ENCODE measurements around the gene SPOCK1. TPM values are rescaled to one million over a fixed set of nuclear protein-coding genes. Genes with fewer than 3 reads are reported as not detected.

Gene SPOCK1
- total and polyA plus RNA-seq, 2 of the 4 experiments (the other 2 are of a cell fraction): 5.0 to 20.3 TPM

DNA sequence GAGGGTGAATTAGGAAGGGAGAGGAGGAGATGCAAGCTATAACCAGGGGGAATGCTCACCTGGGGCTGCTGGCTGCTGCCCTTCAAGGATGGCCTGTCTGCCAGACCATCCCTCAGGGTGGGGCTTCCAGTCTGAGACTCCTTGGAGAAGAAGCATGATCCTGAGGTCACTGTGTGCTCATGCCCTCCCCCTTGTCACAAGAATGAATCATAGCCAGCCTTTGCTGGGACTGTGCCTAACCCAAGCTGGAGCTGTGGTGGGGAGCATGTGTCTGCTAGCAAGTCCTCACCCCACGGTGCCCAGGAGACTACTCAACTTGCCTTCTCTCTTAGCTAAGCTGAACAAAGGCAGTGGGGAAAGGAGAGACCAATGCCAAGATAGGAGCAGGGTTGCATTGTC is 463.6 kb downstream of the SPOCK1 start:
- CTCF ChIA-PET: no interaction called here
- Histone ChIP-seq H4K20me1 (ENCODE audit: insufficient read depth, low read length) (no peaks in the 10 kb centered on the region), H2BK5ac (ENCODE audit: low read depth, low read length, poor library complexity, severe bottlenecking) (no peak overlapping the region), H3K27ac (ENCODE audit: insufficient read depth, low read length) (no peak overlapping the region), H2BK120ac (ENCODE audit: low read depth, low read length) (no peak overlapping the region), H2AFZ (replicated peaks; ENCODE audit: low read length, poor library complexity) (no peak overlapping the region), H2AK9ac (replicated peaks; ENCODE audit: low read depth, low read length, poor library complexity) (no peak overlapping the region), H2BK15ac (ENCODE audit: low read depth, low read length) (no peak overlapping the region), H4K8ac (ENCODE audit: low read depth in 2 of 2, low read length in 2 of 2) (no peak overlapping the region), H2AK5ac (ENCODE audit: low read depth, low read length) (no peak overlapping the region), H3K79me1 (ENCODE audit: low read depth in 1 of 2, low read length in 2 of 2) (no peaks in the 10 kb centered on the region), H3K9me3 (ENCODE audit: control insufficient read depth, insufficient read depth, low read length) (no peaks in the 10 kb centered on the region), H3K56ac (ENCODE audit: extremely low read depth, insufficient read depth, low read length) (no peak overlapping the region), H3K27me3 (ENCODE audit: control insufficient read depth, insufficient read depth, low read length) (no peaks in the 10 kb centered on the region), H3K18ac (ENCODE audit: low read depth, low read length) (no peak overlapping the region), H2BK20ac (ENCODE audit: low read depth, low read length) (no peak overlapping the region), H4K91ac (ENCODE audit: insufficient read depth, low read depth, low read length) (no peak overlapping the region), H4K5ac (ENCODE audit: low read depth, low read length) (no peak overlapping the region), H3K4me1 (ENCODE audit: control insufficient read depth, insufficient read depth, low read length) (no peaks in the 10 kb centered on the region), H3K36me3 (ENCODE audit: control insufficient read depth, insufficient read depth, low read length) (no peaks in the 10 kb centered on the region), H3K23ac (ENCODE audit: low read depth, low read length) (no peak overlapping the region), H3K4me3 (ENCODE audit: insufficient read depth, low read depth, low read length) (no peak overlapping the region), H3K9ac (ENCODE audit: low read depth, low read length) (no peak overlapping the region), H3K9me1 (ENCODE audit: insufficient read depth, low read length) (no peaks in the 10 kb centered on the region), H3K4ac (ENCODE audit: low read depth, low read length) (no peak overlapping the region), H3K4me2 (ENCODE audit: low read depth, low read length) (no peak overlapping the region), H3K14ac (replicated peaks; ENCODE audit: low read depth, low read length) (no peak overlapping the region)
- intact Hi-C loops (cut with micrococcal nuclease) (no loop called here), dilution Hi-C loops (cut with HindIII; ENCODE audit: low sequenced_read_pairs, unreplicated experiment) (no loop called here), in situ Hi-C loops (cut with MboI; ENCODE audit: low sequenced_read_pairs) (no loop called here)
- POLR2A ChIA-PET (ENCODE audit: unreplicated experiment): no interaction called here
- TF ChIP-seq RCOR1 (IDR thresholded peaks at IDR 0.05; ENCODE audit: insufficient replicate concordance, low read length) (no peak), BHLHE40 (IDR thresholded peaks at IDR 0.05; ENCODE audit: low read depth, low read length) (no peak), RFX5 (IDR thresholded peaks at IDR 0.05; ENCODE audit: low read depth, low read length) (no peak), RAD21 (IDR thresholded peaks at IDR 0.05; ENCODE audit: low read length) (no peak), USF2 (IDR thresholded peaks at IDR 0.05; ENCODE audit: low read depth, low read length) (no peak), POLR2A (IDR thresholded peaks at IDR 0.05; ENCODE audit: low read depth, low read length) (no peak), ELK1 (IDR thresholded peaks at IDR 0.05; ENCODE audit: borderline replicate concordance, low read depth, low read length) (no peak), SMC3 (IDR thresholded peaks at IDR 0.05; ENCODE audit: low read depth, low read length) (no peak), NFE2L2 (IDR thresholded peaks at IDR 0.05; ENCODE audit: low read depth, low read length) (no peak), CTCF (conservative IDR thresholded peaks at IDR 0.05; ENCODE audit: low read depth, low read length) (no peak), MAZ (IDR thresholded peaks at IDR 0.05; ENCODE audit: borderline replicate concordance, low read depth, low read length) (no peak), MAFK (IDR thresholded peaks at IDR 0.05; ENCODE audit: low read depth, low read length) (no peak), MXI1 (IDR thresholded peaks at IDR 0.05; ENCODE audit: borderline replicate concordance, low read depth, low read length) (no peak), CEBPB (IDR thresholded peaks at IDR 0.05; ENCODE audit: low read depth, low read length) (no peak), FOS (IDR thresholded peaks at IDR 0.05; ENCODE audit: low read depth, low read length) (no peak), CHD1 (IDR thresholded peaks at IDR 0.05; ENCODE audit: low read depth, low read length) (no peak)
- ATAC-seq (ENCODE audit: low read depth): no peak
- no CpG with 5 or more reads among the region's 1 CpG for WGBS, 2 experiments (ENCODE audit: extremely low coverage in 2 of 2, insufficient read length in 1 of 2)
- no peak for DNase-seq
- BruUV-seq (replicated peaks): no TSS peak

Measured in IMR-90 (cell line).